HG02852 (cell line): ENCODE measurements around the gene ZNF419.

Source experiments
- ATAC-seq: cut with Tn5 transposase; IDR thresholded peaks from one replicate; pipeline ENCODE4 v1.9.1; 2021; ENCODE audit warnings: mild to moderate bottlenecking, moderate library complexity; ENCODE audit not compliant: unreplicated experiment

ZNF419 gene

GRCh38 chr19:57527136-57527881 lies 39.8 kb downstream of the ZNF419 start, which contains the start of gene ZNF549:
TSS of gene ZNF549 (plus strand) at chr19:57527356. CDS start at chr19:57527574, 218 bp downstream.
- ATAC-seq: peak; percentile 96

GRCh38 chr19:57537953-57538547 lies 50.5 kb downstream of the ZNF419 start:
- no peak for ATAC-seq
